ENCODE data around the gene STK10.

DNA sequence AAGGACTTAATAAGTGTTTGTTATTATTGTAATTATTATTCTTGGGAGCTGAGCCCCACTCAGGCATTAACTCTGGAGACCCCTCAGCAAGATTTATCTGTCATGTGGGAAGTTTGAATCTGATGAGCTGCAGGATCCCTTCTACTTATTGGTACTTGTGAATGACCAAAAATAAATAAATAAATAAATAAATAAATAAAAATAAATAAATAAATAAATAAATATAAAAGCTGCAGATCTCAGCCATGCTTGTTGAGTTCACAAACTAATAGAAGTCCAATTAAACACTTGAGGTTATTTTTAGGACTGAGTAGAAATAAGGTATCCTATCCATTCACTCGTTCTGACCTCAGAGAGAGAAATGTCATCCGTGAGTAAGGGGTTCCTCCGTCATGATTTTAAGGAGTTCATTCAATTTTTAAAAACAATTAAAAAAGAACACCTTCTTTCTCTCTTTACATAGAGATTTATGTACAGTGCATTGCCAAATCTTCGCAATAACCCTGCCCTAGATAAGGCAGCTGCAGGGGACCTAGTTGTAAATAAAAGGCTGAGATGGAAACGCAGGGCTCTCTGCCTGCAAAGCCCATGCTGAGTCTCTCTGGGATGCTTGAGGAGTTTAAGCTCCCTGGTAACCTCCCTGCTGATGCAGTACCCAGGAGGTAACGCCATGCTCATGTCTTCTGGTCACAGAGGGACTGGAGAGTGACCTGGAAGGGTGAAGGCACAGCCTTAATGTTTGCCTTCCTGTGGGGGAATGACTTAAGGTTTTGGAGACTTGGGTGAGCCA, 7.2 kb upstream of the STK10 start:
- TF ChIP-seq, protein P1, sequence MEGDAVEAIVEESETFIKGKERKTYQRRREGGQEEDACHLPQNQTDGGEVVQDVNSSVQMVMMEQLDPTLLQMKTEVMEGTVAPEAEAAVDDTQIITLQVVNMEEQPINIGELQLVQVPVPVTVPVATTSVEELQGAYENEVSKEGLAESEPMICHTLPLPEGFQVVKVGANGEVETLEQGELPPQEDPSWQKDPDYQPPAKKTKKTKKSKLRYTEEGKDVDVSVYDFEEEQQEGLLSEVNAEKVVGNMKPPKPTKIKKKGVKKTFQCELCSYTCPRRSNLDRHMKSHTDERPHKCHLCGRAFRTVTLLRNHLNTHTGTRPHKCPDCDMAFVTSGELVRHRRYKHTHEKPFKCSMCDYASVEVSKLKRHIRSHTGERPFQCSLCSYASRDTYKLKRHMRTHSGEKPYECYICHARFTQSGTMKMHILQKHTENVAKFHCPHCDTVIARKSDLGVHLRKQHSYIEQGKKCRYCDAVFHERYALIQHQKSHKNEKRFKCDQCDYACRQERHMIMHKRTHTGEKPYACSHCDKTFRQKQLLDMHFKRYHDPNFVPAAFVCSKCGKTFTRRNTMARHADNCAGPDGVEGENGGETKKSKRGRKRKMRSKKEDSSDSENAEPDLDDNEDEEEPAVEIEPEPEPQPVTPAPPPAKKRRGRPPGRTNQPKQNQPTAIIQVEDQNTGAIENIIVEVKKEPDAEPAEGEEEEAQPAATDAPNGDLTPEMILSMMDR (IDR thresholded peaks at IDR 0.05; ENCODE audit: control extremely low read depth in 1 of 3, insufficient read depth in 1 of 3, low read depth in 1 of 3, low read length in 3 of 3): no peak
- TF ChIP-seq SIN3A (conservative IDR thresholded peaks at IDR 0.05 in 1 of 2, IDR thresholded peaks at IDR 0.05 in 1 of 2; ENCODE audit: low read depth in 1 of 2, low read length in 2 of 2) (no peak), CEBPB (IDR thresholded peaks at IDR 0.05; ENCODE audit: low read depth, low read length) (no peak), RAD21 (IDR thresholded peaks at IDR 0.05 in 1 of 2, conservative IDR thresholded peaks at IDR 0.05 in 1 of 2; ENCODE audit: low read depth in 2 of 2, low read length in 2 of 2) (no peak), SP1 (IDR thresholded peaks at IDR 0.05; ENCODE audit: low read depth, low read length) (no peak), POLR2A (IDR thresholded peaks at IDR 0.05; ENCODE audit: control extremely low read depth in 1 of 2, low read depth in 2 of 2, low read length in 2 of 2) (no peak)

Data from H1 (cell line).